ENCODE results near the gene ILF3.
"Not testable (repeated sequence)": the region's sequence is repeated elsewhere in the genome, so short reads cannot be mapped to it uniquely, and the experiment has no call there.

ILF3 gene

GRCh38 chr19:10662384-10663251 lies 8.5 kb downstream of the ILF3 start:
- H3K4me3 ChIP-seq (ENCODE audit: low read depth, low read length) = no peak overlapping the region
- TF ChIP-seq, protein P1, sequence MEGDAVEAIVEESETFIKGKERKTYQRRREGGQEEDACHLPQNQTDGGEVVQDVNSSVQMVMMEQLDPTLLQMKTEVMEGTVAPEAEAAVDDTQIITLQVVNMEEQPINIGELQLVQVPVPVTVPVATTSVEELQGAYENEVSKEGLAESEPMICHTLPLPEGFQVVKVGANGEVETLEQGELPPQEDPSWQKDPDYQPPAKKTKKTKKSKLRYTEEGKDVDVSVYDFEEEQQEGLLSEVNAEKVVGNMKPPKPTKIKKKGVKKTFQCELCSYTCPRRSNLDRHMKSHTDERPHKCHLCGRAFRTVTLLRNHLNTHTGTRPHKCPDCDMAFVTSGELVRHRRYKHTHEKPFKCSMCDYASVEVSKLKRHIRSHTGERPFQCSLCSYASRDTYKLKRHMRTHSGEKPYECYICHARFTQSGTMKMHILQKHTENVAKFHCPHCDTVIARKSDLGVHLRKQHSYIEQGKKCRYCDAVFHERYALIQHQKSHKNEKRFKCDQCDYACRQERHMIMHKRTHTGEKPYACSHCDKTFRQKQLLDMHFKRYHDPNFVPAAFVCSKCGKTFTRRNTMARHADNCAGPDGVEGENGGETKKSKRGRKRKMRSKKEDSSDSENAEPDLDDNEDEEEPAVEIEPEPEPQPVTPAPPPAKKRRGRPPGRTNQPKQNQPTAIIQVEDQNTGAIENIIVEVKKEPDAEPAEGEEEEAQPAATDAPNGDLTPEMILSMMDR (conservative IDR thresholded peaks at IDR 0.05; ENCODE audit: low read depth, low read length) = no peak
- no peak for DNase-seq (ENCODE audit: low read depth)

DNA sequence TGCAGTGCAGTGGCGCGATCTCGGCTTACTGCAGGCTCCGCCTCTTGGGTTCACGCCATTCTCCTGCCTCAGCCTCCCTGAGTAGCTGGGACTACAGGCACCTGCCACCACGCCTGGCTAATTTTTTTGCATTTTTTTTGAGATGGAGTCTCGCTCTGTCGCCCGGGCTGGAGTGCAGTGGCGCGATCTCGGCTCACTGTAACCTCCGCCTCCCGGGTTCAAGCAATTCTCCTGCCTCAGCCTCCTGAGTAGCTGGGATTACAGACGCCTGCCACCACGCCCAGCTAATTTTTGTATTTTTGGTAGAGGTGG lies 9.1 kb downstream of the ILF3 start:
- DNase-seq (ENCODE audit: low read depth) = not testable (repeated sequence)

DNA sequence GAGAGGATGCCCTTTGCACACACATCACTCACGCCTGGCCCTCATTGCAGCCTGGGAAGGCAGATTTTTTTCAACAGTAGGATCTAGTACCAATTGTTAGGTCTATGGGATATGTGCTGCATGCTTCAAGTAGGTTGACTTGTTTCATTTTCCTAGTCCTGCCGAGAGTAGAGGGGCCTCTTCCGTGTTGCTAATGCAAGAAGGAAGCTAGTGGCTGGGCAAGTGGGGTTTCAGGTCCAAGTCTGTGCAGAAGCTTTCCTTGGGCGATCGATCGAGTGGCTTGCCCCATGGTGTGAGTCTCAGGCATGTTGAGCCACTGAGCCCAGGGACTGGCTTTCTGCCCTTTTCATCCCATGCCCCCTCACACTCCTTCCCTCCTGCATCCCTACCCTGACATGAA lies 13.7 kb downstream of the ILF3 start:
- DNase-seq (ENCODE audit: low read depth) = no peak

More for the DNA sequence above, 9.1 kb downstream of the ILF3 start:
- not testable (repeated sequence) for H3K4me3 ChIP-seq (ENCODE audit: low read depth, low read length)

DNA sequence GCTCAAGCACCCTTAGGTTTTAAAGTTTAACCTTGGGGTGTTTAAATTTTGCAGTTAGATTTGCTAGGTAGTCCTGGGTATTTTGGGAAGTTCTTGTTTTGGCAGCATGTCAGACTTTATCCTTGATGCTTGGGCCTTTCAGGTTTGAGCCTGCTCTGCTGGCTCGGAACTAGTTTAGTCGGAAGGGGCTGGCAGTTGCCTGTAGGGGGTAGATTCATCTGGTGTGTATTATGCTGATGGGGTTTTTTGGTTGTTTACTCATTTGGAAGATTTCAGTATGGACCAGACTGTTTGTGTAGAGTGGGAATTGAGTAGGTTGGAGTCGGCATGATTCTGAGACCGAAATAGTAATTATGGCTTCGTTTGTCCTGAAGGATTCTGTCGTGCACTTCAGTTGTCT lies 15.1 kb downstream of the ILF3 start:
- TF ChIP-seq, protein P1 (conservative IDR thresholded peaks at IDR 0.05; ENCODE audit: low read depth, low read length) = no peak
- H3K4me3 ChIP-seq (ENCODE audit: low read depth, low read length) = no peak overlapping the region
- no peak for DNase-seq (ENCODE audit: low read depth)

More for the DNA sequence above, 13.7 kb downstream of the ILF3 start:
- H3K4me3 ChIP-seq (ENCODE audit: low read depth, low read length) = no peak overlapping the region
- TF ChIP-seq, protein P1 (conservative IDR thresholded peaks at IDR 0.05; ENCODE audit: low read depth, low read length) = no peak

GRCh38 chr19:10670182-10670581 lies 16.0 kb downstream of the ILF3 start:
- DNase-seq (ENCODE audit: low read depth) = peak; percentile 38
- H3K4me3 ChIP-seq (ENCODE audit: low read depth, low read length) = no peak overlapping the region
- TF ChIP-seq, protein P1 (conservative IDR thresholded peaks at IDR 0.05; ENCODE audit: low read depth, low read length) = no peak

GRCh38 chr19:10670876-10671804 lies 17.0 kb downstream of the ILF3 start:
- H3K4me3 ChIP-seq (ENCODE audit: low read depth, low read length) = no peak overlapping the region
- DNase-seq (ENCODE audit: low read depth) = no peak
- TF ChIP-seq, protein P1 (conservative IDR thresholded peaks at IDR 0.05; ENCODE audit: low read depth, low read length) = no peak

- DNase-seq (ENCODE audit: low read depth); H3K4me3 ChIP-seq (ENCODE audit: low read depth, low read length): not testable (repeated sequence)
Measured at GRCh38 chr19:10671922-10672321, 17.8 kb downstream of the ILF3 start.

DNA sequence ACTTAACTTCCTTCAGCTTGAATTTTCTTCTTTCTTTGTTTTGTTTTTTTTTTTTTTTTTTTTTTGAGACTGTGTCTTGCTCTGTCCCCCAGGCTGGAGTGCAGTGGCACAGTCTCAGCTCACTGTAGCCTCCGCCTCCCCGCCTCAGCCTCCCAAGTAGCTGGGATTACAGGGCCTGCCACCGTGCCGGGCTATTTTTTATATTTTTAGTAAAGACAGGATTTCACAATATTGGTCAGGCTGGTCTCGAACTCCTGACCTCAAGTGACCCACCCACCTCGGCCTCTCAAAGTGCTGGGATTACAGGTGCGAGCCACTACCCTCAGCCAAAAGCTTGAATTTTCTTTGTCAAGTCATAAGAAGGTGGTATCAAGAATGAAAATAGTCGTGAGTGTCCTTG lies 21.1 kb downstream of the ILF3 start:
- not testable (repeated sequence) for DNase-seq (ENCODE audit: low read depth); H3K4me3 ChIP-seq (ENCODE audit: low read depth, low read length)
